Measurements from ENCODE around the gene SPACA5. TPM values are rescaled to one million over a fixed set of nuclear protein-coding genes. Genes with fewer than 3 reads are reported as not detected.

The SPACA5 gene
- total RNA-seq: not detected in 2 replicates

GRCh38 chrX:48006688-48007087, at the start of gene SPACA5:
Gene SPACA5 (plus strand): TSS chrX:48006988. CDS start chrX:48007803, 815 bp downstream.

GRCh38 chrX:48003758-48004457, 2.9 kb upstream of the SPACA5 start, which contains the start of gene ZNF182:
Gene ZNF182 (minus strand): TSS chrX:48003989. CDS start chrX:48002609, 1,380 bp downstream.

Other genes with a start within 250 kb of the SPACA5 start
- 6.0 and 7.0 TPM in 2 replicates for gene ZNF81, start 170.1 kb upstream of the SPACA5 start, total RNA-seq
- 3.9 and 5.4 TPM in 2 replicates for gene ZNF182, start 3.0 kb upstream of the SPACA5 start, total RNA-seq
- gene ZNF630, start 64.7 kb downstream of the SPACA5 start, total RNA-seq: 2.0 and 2.3 TPM in 2 replicates
- gene SPACA5B, start 123.6 kb downstream of the SPACA5 start, total RNA-seq: not detected in 2 replicates
- not detected in 2 replicates for gene SSX5, start 189.8 kb downstream of the SPACA5 start, total RNA-seq
- gene SSX1, start 248.4 kb downstream of the SPACA5 start, total RNA-seq: not detected in 2 replicates

Measured in articular chondrocyte of knee joint (primary cell).